ENCODE data around the gene TCF12.

Gene TCF12

GRCh38 chr15:57296473-57297162, 378.2 kb downstream of the TCF12 start:
- in situ Hi-C loops (cut with MboI; ENCODE audit: low sequenced_read_pairs, unreplicated experiment), result no loop called here
- DNase-seq (ENCODE audit: low spot score), result no peak
- TF ChIP-seq CTCF (IDR thresholded peaks at IDR 0.05; ENCODE audit: borderline replicate concordance, control extremely low read depth, extremely low read depth, insufficient read depth, missing control alignments), result no peak

DNA sequence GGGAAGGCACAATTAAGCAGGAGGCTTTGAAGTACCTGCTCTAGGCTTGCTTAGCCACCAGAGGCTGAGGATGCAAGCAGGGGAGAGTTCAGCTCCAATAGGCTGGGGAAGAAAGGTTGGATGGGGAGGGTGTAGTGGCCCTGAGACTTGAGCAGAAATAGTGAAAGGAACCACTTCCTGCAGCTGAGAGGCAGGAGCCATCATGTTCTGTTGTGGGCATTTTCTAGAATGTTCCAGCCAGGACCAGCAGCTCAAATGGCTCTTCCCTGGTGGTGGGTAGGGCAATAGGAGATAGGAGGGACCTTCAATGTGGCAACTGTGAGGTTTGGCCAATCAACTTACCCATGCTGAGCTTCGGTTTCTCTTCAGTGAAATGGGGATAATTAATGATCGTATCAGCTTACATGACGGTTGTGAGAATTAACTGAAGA, 378.7 kb downstream of the TCF12 start:
- in situ Hi-C loops (cut with MboI; ENCODE audit: low sequenced_read_pairs, unreplicated experiment), result no loop called here
- DNase-seq (ENCODE audit: low spot score), result no peak
- no peak for TF ChIP-seq CTCF (IDR thresholded peaks at IDR 0.05; ENCODE audit: borderline replicate concordance, control extremely low read depth, extremely low read depth, insufficient read depth, missing control alignments)

DNA sequence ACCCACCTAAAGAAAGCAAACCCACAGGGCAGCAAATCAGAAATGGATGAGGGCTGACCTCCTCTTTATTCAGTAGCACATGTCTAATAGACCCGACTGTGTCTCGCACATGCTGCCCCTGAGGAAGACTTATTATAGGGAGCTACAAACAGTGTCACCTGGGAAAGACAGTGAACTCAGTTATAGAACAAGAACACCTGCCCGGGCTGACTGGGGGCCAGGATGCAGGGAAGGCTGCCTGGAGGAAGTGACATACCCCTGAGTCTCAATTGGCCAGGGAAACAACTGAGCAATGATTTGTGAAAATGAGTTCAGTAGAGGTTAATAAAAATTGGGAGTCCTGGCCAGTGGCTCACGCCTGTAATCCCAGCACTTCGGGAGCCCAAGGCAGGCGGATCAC, 379.2 kb downstream of the TCF12 start:
- no peak for DNase-seq (ENCODE audit: low spot score)
- TF ChIP-seq CTCF (IDR thresholded peaks at IDR 0.05; ENCODE audit: borderline replicate concordance, control extremely low read depth, extremely low read depth, insufficient read depth, missing control alignments), result no peak
- in situ Hi-C loops (cut with MboI; ENCODE audit: low sequenced_read_pairs, unreplicated experiment), result no loop called here

DNA sequence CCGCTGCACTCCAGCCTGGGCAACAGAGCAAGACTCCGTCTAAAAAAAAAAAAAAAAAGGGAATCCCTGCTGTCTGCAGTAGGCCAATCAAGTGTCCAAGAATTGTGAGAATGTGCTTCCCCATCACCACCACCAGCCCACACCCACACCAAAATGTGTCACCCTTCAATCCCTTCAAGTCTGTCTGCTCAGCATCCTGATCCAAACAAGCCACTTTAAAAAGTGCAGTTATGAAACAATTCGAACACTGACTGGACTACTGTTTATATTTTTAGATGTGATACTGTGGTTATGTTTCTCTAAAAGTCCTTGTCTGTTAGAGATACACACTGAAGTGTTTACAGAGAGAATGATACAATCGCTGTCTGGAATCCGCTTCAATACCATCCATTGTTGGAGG, 379.8 kb downstream of the TCF12 start:
- in situ Hi-C loops (cut with MboI; ENCODE audit: low sequenced_read_pairs, unreplicated experiment), result no loop called here
- DNase-seq (ENCODE audit: low spot score), result no peak
- TF ChIP-seq CTCF (IDR thresholded peaks at IDR 0.05; ENCODE audit: borderline replicate concordance, control extremely low read depth, extremely low read depth, insufficient read depth, missing control alignments), result no peak

DNA sequence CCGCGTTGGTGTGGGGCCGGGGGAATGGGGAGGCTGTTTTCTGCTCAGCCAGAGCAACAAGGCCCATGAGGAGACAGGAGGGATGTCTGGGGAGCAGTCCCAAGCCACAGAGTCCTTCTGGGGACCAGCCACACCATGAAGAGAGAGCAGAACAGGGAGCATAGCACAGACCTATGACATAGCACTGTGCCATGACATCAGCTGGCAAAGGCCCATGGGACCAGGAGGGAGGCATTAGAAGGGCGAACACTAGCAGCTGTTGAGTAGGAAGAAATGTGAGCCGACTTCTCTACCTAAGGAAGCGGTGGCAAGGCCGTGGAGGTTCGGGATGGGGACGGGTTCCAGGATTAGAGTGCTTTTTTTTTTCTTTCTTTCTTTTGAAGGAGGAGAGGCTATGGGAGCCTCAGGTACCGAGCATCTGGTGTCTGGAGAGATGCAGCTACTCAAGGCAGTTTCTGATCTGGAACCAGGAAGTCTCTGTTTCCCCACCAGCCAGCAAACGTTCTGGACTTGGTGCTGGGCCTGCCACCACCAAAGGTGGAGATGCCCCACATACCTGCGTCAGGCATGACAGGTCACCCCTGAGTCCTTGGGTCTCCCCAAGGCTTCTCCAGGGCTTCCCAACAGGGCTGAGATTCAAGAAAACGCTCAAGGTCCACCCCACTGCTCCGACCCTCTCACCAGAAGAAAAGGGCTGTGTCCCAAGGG, 380.6 kb downstream of the TCF12 start:
- TF ChIP-seq CTCF (IDR thresholded peaks at IDR 0.05; ENCODE audit: borderline replicate concordance, control extremely low read depth, extremely low read depth, insufficient read depth, missing control alignments), result no peak
- no peak for DNase-seq (ENCODE audit: low spot score)
- in situ Hi-C loops (cut with MboI; ENCODE audit: low sequenced_read_pairs, unreplicated experiment), result no loop called here

DNA sequence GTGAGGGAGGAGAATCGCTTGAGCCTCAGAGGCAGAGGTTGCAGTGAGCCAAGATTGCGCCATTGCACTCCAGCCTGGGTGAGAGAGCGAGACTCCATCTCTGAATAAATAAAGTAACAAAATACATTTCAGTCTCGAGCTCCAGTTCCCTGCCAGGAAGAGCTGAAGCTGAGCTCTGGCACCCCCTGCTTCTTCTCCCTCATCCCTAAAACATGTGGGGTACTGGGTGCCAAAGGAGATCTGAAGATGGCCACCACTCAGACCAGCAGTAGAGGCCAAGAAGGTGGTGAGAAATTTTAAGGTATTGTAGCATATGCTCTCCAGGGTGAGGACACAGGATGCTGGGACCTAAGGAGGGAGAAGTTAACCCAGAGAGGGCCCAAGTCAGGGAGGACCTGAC, 382.9 kb downstream of the TCF12 start:
- in situ Hi-C loops (cut with MboI; ENCODE audit: low sequenced_read_pairs, unreplicated experiment), result loop anchor here (10.0 to 25.0 kb wide), 3 partner anchors 389 to 807 kb away; partner anchors contain the start of gene TCF12
- DNase-seq (ENCODE audit: low spot score), result no peak
- TF ChIP-seq CTCF (IDR thresholded peaks at IDR 0.05; ENCODE audit: borderline replicate concordance, control extremely low read depth, extremely low read depth, insufficient read depth, missing control alignments), result no peak
